ACHN (cell line): ENCODE data around the gene GDF11.

Experiments
- DNase-seq: peaks from one replicate; pipeline ENCODE4 v3.0.0-alpha.2; 2015
- in situ Hi-C: cut with HindIII; loops from 2 replicates; pipeline ENCODE4 v1.10.0; 2017; ENCODE audit warnings: low sequenced_read_pairs, low pct_ligation_motif_present, low pct_unique_long_range_greater_than_20kb

Gene GDF11

DNA sequence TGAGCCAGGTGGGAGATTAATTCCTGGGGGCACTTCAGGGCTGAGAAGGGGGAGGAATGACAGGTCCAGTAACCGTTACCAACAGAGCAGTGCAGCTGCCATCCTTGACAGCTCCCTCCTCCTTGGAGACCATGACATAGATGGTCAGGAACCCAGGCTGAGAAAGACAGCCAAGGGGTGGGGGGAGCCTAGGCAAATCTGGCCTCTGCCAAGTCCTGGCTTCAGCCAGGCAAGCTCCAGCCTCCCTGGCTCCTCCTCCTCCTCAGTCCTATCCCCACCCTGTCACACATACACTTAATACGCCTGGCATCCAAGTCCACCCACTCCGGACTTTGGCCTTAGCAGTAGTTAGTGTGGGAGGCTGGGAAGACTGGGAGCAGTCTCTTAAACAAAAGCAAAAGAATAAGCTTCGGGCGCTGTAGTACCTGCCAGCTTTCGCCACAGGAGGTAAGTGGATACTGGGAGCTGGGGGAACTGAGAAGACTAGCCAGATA is 22.8 kb upstream of the GDF11 start, which contains the start of gene RDH5:
Gene RDH5 (plus strand): TSS at position 323 of the 494 bp plus-strand sequence. CDS start 792 bp downstream, outside the sequence.
- DNase-seq, result peak; percentile 84

DNA sequence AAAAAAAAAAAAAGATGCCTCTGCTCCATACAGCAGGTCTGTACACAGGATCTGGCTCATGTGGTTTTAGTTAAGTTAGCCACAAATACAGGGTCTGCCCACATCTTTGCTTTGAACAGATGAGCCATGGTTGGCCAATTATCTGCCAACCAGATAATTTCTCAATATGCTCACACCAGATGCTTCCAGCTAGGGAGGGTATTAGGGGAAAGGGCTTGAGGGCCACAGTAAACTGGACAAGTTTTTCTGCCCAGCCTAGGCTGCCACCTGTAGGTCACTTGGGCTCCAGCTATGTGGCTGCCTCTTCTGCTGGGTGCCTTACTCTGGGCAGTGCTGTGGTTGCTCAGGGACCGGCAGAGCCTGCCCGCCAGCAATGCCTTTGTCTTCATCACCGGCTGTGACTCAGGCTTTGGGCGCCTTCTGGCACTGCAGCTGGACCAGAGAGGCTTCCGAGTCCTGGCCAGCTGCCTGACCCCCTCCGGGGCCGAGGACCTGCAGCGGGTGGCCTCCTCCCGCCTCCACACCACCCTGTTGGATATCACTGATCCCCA is 22.0 kb upstream of the GDF11 start:
- in situ Hi-C loops, result no loop called here
- DNase-seq, result peak; percentile 97

More for the DNA sequence above, 22.8 kb upstream of the GDF11 start, which contains the start of gene RDH5:
- in situ Hi-C loops, result no loop called here

DNA sequence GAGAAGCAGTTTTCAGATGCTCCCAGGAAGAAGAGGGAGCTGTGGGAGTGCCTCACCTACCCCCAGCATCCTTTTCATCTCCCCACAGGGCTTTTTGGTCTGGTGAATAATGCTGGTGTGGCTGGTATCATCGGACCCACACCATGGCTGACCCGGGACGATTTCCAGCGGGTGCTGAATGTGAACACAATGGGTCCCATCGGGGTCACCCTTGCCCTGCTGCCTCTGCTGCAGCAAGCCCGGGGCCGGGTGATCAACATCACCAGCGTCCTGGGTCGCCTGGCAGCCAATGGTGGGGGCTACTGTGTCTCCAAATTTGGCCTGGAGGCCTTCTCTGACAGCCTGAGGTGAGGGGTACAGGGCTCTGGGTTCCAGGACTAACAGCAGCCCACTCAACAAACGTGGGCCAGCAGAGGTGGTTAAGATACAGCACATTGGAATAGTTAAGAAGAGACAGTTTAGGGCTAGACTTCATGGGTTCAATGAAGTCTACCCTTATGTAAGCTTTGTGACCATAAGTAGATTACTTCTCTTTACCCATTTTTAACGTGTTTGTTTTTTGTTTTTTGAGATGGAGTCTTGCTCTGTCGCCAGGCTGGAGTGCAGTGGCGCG is 21.2 kb upstream of the GDF11 start:
- no peak for DNase-seq
- in situ Hi-C loops, result no loop called here

DNA sequence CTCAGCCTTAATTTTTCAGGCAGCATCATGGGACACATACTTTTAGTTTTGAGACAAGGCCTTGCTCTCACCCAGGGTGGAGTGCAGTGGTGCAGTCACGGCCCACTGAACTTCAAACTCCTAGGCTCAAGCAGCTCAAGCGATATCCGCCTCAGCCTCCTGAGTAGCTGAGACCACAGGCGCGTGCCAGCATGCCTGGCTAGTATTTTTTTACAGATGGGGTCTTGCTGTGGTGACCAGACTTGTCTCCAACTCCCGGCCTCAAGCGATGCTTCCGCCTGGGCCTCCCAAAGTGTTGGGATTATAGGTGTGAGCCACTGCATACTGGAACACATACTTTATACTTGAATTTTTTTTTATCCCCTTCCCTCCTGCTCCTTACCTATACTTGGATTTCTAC is 20.0 kb upstream of the GDF11 start:
- in situ Hi-C loops, result no loop called here
- no peak for DNase-seq

DNA sequence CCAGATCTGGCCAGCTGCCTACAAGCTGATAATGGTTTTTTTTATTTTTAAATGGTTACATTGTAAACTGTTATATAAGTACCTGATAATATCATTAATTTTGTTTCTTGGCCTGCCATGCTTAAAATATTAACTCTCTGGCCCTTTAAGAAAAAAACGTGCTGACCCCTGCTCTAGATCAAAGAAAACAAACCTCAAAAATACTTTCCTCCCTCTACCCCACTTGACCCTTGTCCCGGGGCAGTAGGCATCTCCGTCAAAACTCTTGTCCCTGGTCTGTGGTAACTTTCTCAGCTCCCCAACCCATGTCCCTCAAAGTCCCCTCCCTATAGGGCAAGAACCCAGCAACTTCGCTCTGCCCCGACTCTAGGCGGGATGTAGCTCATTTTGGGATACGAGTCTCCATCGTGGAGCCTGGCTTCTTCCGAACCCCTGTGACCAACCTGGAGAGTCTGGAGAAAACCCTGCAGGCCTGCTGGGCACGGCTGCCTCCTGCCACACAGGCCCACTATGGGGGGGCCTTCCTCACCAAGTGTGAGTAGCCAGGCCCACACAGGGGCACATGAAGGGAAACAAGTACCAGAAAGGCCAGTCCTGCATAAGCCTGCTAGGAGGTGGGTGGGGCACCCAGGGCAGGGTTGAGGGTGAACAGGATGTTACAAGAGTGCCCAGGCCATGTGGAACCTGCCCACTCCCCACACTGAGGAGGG is 19.3 kb upstream of the GDF11 start:
- in situ Hi-C loops, result no loop called here
- no peak for DNase-seq

DNA sequence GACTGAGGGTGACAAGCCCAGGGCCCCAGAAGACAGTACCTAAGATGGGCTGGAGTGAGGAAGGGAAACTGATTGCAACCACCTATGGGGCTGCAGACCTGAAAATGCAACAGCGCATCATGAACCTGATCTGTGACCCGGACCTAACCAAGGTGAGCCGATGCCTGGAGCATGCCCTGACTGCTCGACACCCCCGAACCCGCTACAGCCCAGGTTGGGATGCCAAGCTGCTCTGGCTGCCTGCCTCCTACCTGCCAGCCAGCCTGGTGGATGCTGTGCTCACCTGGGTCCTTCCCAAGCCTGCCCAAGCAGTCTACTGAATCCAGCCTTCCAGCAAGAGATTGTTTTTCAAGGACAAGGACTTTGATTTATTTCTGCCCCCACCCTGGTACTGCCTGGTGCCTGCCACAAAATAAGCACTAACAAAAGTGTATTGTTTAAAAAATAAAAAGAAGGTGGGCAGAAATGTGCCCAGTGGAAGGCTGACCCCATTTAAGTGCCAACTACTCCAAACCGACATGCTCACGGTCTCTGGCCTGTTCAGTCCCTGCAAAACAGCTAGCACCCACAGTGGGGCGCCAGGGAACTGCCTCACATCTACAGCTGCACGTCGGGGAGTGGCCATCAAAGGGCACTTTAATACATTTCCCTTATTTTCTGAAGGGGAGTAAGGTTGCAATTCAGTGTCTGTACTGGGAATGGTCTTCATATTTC is 18.5 kb upstream of the GDF11 start:
- peak; percentile 82 for DNase-seq

DNA sequence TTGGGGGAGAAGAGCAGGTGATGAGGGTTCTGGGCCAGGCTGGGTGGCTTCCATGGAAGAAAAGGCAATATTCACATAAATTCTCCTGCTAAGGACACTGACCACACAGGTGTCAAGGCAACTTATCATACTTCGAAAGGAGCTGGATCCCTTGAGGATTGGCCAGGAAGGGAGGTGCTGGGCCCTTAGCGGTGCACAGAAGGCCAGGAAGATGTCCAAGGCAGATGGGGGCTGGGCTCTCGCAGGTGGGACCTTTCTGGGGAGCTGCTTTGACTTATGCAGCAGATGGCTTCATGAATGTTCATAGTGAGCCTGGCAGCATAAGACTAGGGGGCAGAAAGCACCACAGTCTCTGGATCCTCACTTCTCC is 18.0 kb upstream of the GDF11 start:
- in situ Hi-C loops, result no loop called here
- DNase-seq, result no peak

More for the DNA sequence above, 18.5 kb upstream of the GDF11 start:
- in situ Hi-C loops, result no loop called here

DNA sequence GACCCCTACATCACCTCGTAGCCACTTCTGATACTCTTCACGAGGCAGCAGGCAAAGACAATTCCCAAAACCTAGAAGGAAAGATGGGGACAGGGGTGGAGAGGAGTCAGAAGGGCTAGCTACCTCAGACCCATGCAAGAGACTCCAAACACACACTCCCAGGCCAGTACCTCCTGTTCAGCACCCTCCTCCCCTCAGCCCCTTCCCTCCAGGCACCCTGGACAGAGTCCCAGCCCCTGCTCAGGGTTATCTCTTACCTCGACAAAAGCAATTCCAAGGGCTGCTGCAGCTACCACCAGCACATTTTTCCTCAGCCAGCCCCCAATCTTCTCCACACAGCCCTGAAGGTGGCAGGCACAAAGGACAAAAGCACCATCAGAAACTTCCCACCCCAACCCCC is 17.4 kb upstream of the GDF11 start:
- in situ Hi-C loops, result no loop called here

DNA sequence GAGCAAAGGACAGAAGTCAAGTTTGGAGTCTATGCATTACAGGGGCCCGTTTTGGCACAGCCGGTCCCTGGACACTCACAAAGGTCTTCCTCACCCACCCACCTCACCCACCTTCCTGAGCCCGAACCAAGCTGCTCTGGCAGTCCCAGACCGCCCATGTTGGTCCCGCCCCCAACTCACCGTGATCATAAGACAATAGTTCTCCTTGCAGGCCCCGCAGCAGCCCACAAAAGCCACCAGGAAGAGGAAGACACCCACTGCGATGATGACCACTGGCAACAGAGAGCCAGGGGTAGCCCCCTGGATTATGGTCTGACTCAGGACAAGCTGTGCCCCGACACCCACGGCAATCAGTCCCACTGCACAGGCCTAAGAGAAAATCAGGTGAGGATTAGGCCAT is 16.0 kb upstream of the GDF11 start:
- in situ Hi-C loops, result no loop called here
- no peak for DNase-seq

More for the DNA sequence above, 17.4 kb upstream of the GDF11 start:
- DNase-seq, result no peak

DNA sequence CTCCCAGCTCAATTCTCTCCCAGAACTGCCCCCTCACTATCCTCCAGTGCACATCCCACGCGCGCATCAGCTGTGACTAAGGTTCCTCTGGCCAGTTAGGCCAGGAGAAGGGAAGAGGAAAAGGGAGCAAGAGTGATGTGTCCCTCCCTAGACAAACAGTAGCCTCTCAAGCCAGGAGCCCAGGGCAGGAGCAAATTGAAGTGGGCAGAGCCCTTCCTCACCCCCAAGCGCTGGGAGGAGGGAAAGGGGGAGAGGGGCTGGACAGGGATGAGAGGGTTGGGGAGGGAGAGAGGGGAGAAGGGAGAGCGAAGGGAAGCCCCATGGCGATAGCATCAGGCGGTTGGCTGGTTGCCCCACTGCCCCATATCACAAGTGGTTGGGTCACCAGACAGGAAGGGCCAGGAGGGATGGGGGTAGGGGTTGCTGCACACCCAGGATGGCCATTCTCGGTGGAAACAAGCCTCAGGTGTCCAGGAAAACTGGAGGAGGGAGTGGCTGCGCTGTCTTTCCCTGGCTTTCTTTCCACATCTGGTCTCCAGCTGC is 15.2 kb upstream of the GDF11 start:
- in situ Hi-C loops, result no loop called here
- peak; percentile 60 for DNase-seq

DNA sequence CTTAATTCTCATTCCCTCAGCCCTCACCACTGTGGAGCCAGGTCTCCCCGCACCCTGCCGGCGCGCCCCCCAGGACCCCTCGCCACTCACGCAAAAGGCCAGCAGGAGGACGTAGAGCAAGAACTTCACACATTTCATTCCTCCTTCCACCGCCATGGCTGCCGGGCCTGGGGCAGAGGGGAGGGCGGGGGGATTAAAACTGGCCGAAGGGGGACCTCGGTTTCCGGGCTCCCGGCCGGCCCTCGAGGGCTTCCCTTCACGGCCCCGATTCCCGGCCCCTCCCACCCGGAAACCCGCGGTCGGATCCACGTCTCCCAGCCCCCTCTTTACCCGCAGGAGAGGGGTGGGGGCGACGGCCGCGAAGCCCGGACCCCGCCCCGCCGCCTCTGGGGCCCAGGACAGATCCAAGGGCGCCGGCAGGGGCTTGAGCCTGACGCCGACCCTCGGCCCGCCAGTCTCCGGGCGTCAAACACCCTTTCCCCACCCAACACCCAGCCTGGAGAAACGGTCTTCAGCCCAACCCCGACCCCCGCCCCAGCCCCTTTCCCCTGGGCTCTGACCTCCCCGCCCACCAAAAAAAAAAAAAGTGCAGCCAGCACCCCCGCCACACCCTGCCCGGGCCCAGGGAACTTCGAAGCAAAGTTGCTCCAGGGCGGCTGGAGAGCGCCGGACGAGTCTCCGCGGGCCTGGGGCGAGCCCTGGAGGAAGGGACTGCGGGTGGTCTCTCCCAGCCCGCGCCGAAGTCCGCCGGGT is 14.6 kb upstream of the GDF11 start:
- in situ Hi-C loops, result no loop called here
- peak; percentile 85 for DNase-seq

DNA sequence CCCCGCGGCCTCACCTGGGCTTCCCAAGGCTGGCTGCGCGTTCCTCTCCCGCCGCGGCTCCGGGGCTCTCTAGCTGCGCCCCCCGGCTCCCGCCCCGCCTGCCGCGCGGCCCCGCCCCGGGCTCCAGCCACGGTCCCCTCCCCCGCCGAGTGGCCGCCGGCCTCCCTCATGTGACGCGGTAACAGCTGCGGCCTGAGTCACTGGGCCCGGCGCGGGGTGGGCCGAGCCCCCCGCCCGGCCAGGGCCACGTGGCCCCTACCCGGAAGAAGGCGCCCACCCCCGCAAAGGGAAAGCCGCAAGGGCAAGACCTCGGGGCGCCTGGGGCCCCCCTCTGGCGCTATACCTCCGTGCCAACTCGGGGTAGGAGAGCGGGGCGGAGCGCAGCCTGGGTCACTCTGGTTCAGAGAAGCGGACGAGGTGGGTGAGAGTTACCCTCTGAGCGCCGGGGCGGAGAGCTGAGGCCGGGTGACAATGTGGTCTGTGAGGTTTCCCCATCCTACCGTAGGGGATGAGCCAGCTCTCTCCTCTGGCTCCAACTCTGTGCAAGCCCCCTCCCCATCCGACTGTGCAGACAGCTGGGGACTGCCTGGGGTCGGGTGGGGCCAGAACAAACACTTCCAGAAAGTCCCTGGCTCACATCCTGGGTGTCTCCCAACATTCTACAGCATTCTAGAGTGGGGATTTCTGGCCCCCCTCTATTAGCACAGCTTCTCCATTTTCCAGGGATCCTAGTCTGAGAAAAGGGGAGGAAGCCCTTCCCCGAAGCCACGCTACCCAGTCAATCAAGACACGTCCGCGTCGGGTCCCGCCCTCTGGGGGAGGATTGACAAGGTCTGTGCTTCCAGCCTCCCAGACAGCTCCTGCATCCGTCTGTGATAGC is 13.7 kb upstream of the GDF11 start, which contains the start of gene CD63:
Gene CD63 (minus strand): TSS at position 71 of the 880 bp plus-strand sequence. CDS start 668 bp downstream, outside the sequence.
- DNase-seq, result peak; percentile 99
- in situ Hi-C loops, result no loop called here

DNA sequence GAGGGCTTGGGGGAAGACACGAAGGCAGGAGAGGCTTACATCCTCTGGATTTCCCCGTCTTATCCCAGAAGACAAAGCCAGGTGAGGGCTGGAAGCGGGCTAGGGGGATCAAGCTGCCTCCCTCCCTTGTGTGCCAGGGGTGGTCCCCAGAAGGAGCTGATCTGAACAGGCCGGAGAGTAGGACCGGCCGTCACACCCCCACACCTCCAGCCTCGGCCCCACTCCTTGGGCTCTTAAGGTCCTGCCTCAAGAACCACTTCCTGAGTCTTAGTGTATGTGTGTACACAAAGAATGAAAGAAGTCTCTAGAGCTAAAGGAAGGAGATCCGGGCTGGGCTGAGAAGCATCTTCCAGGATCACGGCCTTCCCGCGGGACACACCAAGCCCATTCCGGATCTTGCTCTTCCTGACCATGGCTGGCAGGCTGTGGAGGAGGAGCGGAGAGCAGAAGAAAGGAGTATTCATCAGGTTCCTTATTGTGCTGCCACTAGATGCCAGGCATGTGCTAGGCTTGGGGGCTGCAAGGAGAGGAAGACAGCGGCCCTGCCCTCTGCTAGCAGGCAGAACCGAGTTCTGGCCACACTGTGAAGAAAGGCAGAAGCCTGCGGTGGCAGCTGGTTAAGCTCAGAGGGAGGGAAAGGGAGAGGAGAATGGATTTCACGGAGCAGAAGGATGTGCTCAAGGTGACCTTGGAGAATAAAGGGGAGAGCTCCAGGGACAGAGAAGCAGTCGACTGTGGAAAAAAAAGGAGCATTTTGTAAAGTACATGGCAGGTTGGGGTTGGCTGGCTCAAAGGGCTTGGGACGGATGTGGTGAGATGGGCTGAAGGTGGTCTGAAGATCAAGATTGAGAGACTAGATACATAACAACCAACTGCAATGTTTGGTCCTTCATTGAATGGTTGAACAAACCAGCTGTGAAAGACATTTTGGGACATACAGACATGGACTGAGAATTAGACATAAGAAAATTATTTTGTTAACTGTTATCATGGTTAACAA is 12.8 kb upstream of the GDF11 start:
- in situ Hi-C loops, result no loop called here
- peak; percentile 78 for DNase-seq

DNA sequence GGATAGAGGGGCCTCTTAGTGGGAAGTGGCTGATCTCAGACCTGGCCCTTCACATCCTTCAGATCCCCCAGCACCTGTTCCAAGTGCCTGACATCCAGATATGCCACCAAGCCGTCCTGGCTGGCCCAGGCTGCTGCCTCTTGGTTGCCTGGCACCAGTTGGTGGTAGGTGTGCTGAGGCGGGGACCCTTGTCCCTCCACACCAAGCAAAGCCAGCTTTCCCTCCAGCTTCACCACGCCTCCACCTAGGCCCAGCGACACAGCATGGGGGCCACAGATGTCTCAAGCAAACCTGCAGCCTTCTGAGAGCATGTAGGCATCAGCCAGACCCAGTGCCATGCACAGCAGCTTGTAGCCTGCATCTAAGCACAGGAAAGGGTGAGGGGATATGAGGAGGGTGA is 10.6 kb upstream of the GDF11 start:
- in situ Hi-C loops, result no loop called here
- DNase-seq, result no peak

DNA sequence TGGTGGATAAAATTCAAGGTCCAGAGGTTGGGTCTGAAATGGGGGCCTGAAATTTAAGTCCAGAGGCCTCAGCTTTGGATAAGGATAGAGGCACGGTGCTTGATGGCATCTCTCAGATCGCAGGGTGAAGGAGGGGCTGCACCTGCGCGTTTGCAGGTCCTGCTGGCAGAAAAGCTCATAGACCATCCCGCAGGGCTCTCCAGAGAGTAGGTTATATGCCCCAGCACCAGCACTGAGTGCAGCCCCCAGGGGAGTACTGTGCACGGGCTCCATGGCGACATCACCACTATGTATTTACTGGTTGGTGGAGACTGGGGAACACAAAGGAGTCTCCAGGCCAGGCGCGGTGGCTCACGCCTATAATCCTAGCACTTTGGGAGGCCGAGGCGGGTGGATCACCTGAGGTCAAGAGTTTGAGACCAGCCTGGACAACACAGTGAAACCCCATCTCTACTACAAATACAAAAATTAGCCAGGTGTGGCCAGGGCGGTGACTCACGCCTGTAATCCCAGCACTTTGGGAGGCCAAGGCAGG is 9.8 kb upstream of the GDF11 start:
- DNase-seq, result no peak
- in situ Hi-C loops, result no loop called here

DNA sequence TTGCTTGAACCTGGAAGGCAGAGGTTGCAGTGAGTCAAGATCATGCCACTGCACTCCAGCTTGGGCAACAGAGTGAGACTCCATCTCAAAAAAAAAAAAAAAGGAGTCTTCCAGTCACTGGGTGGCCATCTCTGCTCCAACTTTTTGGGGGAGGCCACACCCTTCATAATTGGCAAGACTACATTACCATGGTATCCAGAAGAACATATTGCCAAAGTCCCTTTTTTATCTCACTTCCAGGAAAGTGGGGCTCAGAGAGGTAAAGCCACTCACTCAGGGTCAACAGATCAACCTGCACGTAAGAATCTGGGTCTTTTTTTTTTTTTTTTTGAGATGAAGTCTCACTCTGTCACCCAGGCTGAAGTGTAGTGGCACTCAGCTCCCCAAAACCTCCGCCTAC is 9.1 kb upstream of the GDF11 start:
- DNase-seq, result no peak
- in situ Hi-C loops, result no loop called here
